Measurements from ENCODE around the gene NLK. TPM values are rescaled to one million over a fixed set of nuclear protein-coding genes. Genes with fewer than 3 reads are reported as not detected.

NLK gene
- total and polyA plus RNA-seq, 2 donors (not counting 1 experiment from before 2014, with no cell fraction given): 12.7 to 24.8 TPM

DNA sequence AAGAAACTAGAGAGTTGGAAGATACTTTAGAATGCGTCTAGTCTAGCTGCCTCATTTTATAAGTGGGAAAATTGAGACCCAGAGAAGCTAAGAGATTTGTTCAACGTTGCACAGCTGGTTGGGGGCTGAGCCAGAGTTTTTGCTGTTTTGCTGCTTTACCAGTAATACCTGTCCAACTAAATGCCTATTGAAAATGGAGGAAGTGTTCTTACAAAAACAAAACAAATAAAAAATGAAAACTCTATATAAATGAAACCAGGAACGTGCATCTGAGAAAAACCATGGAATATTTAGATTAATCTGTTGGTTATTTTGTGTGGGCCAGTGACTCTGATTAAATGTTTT is 13.8 kb downstream of the NLK start:
- no peaks in the 10 kb centered on the region for H3K9me3 Mint-ChIP-seq (ENCODE audit: insufficient read depth)
- no peak for ATAC-seq (ENCODE audit: low read depth)

DNA sequence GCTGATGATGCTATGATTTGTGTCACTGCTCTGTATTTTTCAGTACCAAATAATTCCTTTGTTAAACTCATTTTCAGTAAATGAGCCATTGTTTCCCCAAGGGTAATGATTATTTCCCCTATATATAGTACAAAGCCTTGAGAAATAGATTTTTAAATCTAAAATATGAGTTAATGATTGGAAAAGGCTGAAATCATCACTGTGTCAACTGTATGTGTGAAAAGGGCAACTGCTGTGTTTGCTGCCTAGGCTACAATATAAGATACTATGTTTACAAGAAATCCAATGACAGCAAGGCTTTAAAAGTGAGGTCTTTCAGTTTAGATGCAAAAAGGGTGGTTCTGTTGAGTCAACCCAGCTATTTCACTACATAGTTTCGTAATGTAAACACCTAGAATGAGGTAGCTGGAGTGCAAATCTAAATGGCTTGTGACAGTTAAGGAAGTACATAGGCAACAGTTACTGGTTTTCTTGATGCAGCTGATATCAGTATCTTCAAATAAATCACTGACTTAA is 15.3 kb downstream of the NLK start:
- TF ChIP-seq, protein P1, sequence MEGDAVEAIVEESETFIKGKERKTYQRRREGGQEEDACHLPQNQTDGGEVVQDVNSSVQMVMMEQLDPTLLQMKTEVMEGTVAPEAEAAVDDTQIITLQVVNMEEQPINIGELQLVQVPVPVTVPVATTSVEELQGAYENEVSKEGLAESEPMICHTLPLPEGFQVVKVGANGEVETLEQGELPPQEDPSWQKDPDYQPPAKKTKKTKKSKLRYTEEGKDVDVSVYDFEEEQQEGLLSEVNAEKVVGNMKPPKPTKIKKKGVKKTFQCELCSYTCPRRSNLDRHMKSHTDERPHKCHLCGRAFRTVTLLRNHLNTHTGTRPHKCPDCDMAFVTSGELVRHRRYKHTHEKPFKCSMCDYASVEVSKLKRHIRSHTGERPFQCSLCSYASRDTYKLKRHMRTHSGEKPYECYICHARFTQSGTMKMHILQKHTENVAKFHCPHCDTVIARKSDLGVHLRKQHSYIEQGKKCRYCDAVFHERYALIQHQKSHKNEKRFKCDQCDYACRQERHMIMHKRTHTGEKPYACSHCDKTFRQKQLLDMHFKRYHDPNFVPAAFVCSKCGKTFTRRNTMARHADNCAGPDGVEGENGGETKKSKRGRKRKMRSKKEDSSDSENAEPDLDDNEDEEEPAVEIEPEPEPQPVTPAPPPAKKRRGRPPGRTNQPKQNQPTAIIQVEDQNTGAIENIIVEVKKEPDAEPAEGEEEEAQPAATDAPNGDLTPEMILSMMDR (IDR thresholded peaks at IDR 0.05): no peak
- TF ChIP-seq EZH2 (IDR thresholded peaks at IDR 0.05; ENCODE audit: borderline replicate concordance, insufficient read depth, low read depth, low read length, poor library complexity, severe bottlenecking): no peak
- intact Hi-C loops (cut with micrococcal nuclease): loop anchor here (2.0 kb wide), 1 partner anchor 17 kb away; no protein-coding TSS in a partner anchor
- H3K4me1 ChIP-seq (ENCODE audit: control insufficient read depth in 2 of 2, insufficient read depth in 2 of 2, low read length in 2 of 2): peaks cover 15 to 18% of the 10 kb centered on the region in 2 donors
- ATAC-seq (ENCODE audit: low read depth) (peak; percentile 45), DNase-seq (peak; percentile 43)
- no peaks in the 10 kb centered on the region for H3K9me3 Mint-ChIP-seq (ENCODE audit: insufficient read depth)
- H3K4me3 Mint-ChIP-seq: peak overlapping the region; percentile 37
- CTCF ChIA-PET: no interaction called here
- H3K9me3 ChIP-seq (ENCODE audit: control extremely low read depth in 1 of 3, control insufficient read depth in 2 of 3, insufficient read depth in 1 of 3, low read length in 2 of 3): no peaks in the 10 kb centered on the region
- H4K20me1 ChIP-seq (ENCODE audit: control insufficient read depth, insufficient read depth, low read length, poor library complexity, severe bottlenecking): peaks cover 5% of the 10 kb centered on the region
- no peaks in the 10 kb centered on the region for H3K27me3 Mint-ChIP-seq
- H3K36me3 ChIP-seq (replicated peaks in 1 of 2; ENCODE audit: control extremely low read depth in 1 of 2, control insufficient read depth in 1 of 2, extremely low read depth in 1 of 2, insufficient read depth in 2 of 2, low read length in 1 of 2): no peaks in the 10 kb centered on the region
- H3K27ac ChIP-seq (ENCODE audit: low read length in 2 of 2): peak overlapping the region in 1 of 2 donors; percentile 15
- H3K27me3 ChIP-seq (replicated peaks in 1 of 4; ENCODE audit: control extremely low read depth in 1 of 4, control insufficient read depth in 3 of 4, insufficient read depth in 4 of 4, low read length in 3 of 4): no peaks in the 10 kb centered on the region
- H3K4me2 ChIP-seq (replicated peaks; ENCODE audit: low read depth, low read length, poor library complexity, severe bottlenecking): no peak overlapping the region
- H3K27ac Mint-ChIP-seq: no peak overlapping the region
- no peak overlapping the region for H2AFZ ChIP-seq (ENCODE audit: insufficient read depth, low read depth, low read length, poor library complexity, severe bottlenecking)
- H3K9ac ChIP-seq (ENCODE audit: low read length): no peak overlapping the region
- whole genome bisulfite sequencing (ENCODE audit: insufficient coverage): no CpG with 5 or more reads among the region's 1 CpG
- peaks cover 94% of the 10 kb centered on the region for H3K79me2 ChIP-seq (ENCODE audit: control insufficient read depth, insufficient read depth, low read length)
- no peak overlapping the region for H3K4me3 ChIP-seq (ENCODE audit: control extremely low read depth in 1 of 5, extremely low read depth in 1 of 5, insufficient read depth in 1 of 5, low read depth in 2 of 5, low read length in 4 of 5)
- POLR2A ChIA-PET: no interaction called here
- peaks cover 47% of the 10 kb centered on the region for H3K4me1 Mint-ChIP-seq

More for the DNA sequence above, 13.8 kb downstream of the NLK start:
- Histone ChIP-seq H3K27me3 (replicated peaks in 1 of 4; ENCODE audit: control extremely low read depth in 1 of 4, control insufficient read depth in 3 of 4, insufficient read depth in 4 of 4, low read length in 3 of 4) (no peaks in the 10 kb centered on the region), H2AFZ (ENCODE audit: insufficient read depth, low read depth, low read length, poor library complexity, severe bottlenecking) (no peak overlapping the region), H3K4me1 (ENCODE audit: control insufficient read depth in 2 of 2, insufficient read depth in 2 of 2, low read length in 2 of 2) (peaks cover 15 to 18% of the 10 kb centered on the region in 2 donors), H3K79me2 (ENCODE audit: control insufficient read depth, insufficient read depth, low read length) (peaks cover 97% of the 10 kb centered on the region), H3K4me2 (replicated peaks; ENCODE audit: low read depth, low read length, poor library complexity, severe bottlenecking) (no peak overlapping the region), H3K4me3 (ENCODE audit: control extremely low read depth in 1 of 5, extremely low read depth in 1 of 5, insufficient read depth in 1 of 5, low read depth in 2 of 5, low read length in 4 of 5) (no peak overlapping the region), H3K27ac (ENCODE audit: low read length in 2 of 2) (no peak overlapping the region), H3K9ac (ENCODE audit: low read length) (no peak overlapping the region), H3K36me3 (replicated peaks in 1 of 2; ENCODE audit: control extremely low read depth in 1 of 2, control insufficient read depth in 1 of 2, extremely low read depth in 1 of 2, insufficient read depth in 2 of 2, low read length in 1 of 2) (no peaks in the 10 kb centered on the region), H3K9me3 (ENCODE audit: control extremely low read depth in 1 of 3, control insufficient read depth in 2 of 3, insufficient read depth in 1 of 3, low read length in 2 of 3) (no peaks in the 10 kb centered on the region), H4K20me1 (ENCODE audit: control insufficient read depth, insufficient read depth, low read length, poor library complexity, severe bottlenecking) (peaks cover 5% of the 10 kb centered on the region)
- H3K4me1 Mint-ChIP-seq: peaks cover 49% of the 10 kb centered on the region
- POLR2A ChIA-PET: no interaction called here
- CTCF ChIA-PET: no interaction called here
- DNase-seq: no peak
- H3K27me3 Mint-ChIP-seq: no peaks in the 10 kb centered on the region
- no CpG with 5 or more reads among the region's 3 CpGs for WGBS (ENCODE audit: insufficient coverage)
- intact Hi-C loops (cut with micrococcal nuclease): no loop called here
- H3K4me3 Mint-ChIP-seq: peak overlapping the region; percentile 56
- TF ChIP-seq, protein P1 (IDR thresholded peaks at IDR 0.05): no peak
- TF ChIP-seq EZH2 (IDR thresholded peaks at IDR 0.05; ENCODE audit: borderline replicate concordance, insufficient read depth, low read depth, low read length, poor library complexity, severe bottlenecking): no peak
- H3K27ac Mint-ChIP-seq: no peak overlapping the region

Data from B cell (primary cell).